NCI-H510A treated with DMSO at 0.1 percent for 48 hours (cell line): ENCODE measurements around the gene FGGY.
"Not testable (repeated sequence)": the region's sequence is repeated elsewhere in the genome, so short reads cannot be mapped to it uniquely, and the experiment has no call there.

Source experiments
- DNase-seq: peaks from one replicate; lab custom pipeline; 2025; lab: John Stamatoyannopoulos, UW

Gene FGGY

DNA sequence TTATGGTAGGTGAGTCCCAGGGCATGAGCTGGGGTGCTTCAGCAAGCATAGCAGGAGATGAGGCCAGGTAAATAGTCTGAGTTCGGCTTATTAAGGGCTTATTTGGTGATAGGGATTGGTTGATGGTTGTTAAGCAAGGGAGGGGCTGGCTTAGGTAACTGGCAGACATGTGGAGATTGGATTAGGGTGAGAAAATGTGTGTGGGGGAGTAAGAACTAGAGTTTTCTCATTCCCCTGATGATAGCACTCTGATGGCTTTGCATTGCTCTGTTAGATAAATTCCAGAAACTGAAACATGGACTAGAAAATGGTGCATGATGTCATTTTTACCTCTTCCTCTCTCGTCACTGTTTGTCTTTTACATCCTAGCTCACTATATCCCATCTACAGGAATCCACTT is 53.6 kb downstream of the FGGY start:
- no peak for DNase-seq

DNA sequence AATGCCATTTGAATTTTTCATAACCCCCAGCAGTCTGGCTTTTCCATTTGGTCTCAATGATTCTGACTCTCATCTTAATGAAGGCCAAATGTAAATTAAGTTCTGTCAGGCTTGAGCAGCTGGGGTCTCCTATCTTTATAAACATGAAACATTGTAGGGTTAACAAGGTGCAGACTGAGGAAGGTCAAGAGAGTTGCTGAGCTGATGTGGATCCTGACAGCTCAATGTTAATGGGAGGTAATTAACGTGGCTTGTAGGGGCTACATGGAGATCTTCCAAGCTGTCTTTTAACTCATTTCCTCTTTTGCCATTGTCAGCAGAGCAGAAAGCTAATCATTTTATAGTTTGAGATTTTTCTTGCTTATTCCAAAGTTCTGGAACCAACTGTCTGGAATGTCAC is 55.2 kb downstream of the FGGY start:
- no peak for DNase-seq

DNA sequence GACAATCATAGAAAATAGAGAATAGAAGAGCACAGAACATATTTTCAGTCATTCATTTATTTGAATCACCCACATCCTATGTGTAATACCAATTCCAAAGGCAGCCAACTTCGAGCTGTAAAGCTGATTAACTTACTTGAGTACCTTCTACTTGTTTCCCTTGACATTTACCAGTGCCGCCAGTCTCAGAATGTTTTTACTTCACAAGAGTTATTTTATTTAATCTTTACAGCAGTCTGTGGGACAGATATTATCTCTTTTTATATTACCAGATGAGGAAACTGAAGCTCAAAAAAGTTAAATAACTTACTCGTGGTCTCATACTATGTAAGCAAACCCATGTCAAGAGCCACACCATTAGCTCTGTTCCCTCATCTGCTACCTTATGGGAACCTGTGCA is 56.6 kb downstream of the FGGY start:
- no peak for DNase-seq

DNA sequence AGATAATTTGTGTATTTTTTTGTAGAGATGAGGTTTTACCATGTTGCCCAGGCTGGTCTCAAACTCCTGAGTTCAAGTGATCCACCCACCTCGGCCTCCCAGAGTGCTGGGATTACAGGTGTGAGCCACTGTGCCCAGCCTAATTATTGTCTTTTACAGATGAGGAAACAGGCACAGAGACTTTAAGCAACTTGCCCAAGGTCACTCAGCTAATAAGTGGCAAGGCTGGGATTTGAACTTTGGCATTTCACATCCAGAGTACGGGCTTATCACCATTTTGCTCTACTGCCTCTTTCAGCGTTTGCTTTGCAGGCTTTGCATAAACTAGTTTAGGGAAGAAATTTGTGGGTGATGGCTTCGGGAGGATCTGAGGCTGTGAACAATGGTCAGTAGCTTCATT is 57.3 kb downstream of the FGGY start:
- DNase-seq: not testable (repeated sequence)

DNA sequence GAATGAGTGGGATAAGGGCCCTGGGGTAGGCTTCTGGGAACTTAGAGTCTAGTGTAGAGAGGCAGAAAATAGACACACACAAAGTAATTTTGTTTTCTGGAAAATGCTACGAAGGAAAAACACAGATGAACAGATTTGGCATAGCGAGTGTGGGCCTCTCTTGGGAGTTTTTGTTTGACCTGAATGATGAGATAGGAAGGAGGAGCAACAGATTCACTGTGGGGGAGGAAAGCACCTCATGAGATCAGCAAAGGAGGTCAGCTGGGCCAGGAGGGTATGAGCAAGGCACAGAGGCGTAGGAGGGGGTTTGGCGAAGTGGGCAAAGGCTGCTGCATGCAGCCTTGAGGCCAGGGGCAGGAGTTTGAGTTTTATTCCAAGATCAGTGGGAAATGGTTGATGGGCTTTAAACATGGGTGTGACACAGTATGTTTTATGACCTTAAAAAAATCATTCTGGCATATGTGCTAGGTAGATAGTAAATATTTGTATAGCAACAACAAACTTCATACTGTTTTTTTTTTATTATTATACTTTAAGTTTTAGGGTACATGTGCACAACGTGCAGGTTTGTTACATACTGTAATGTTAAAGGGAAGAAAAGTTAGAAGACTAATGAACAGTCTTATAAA is 57.9 kb downstream of the FGGY start:
- no peak for DNase-seq

DNA sequence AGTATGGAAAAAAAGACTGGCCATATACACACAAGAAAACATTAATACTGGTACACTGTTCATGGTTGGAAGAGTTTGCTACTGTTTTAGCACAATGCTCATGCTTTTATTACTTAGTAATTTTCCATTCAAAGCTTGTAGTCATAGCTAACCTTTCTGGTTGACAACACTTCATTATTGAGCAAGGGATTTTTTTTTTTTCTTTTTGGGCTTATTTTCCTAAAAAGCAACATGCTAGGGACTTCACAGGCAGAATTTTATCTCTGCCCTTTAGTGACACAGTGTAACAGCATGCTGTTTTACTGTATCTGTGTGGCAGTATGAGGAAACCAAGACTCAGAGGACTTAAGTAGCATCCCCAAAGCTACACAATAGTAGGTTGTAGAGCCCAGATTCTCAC is 58.5 kb downstream of the FGGY start:
- no peak for DNase-seq

DNA sequence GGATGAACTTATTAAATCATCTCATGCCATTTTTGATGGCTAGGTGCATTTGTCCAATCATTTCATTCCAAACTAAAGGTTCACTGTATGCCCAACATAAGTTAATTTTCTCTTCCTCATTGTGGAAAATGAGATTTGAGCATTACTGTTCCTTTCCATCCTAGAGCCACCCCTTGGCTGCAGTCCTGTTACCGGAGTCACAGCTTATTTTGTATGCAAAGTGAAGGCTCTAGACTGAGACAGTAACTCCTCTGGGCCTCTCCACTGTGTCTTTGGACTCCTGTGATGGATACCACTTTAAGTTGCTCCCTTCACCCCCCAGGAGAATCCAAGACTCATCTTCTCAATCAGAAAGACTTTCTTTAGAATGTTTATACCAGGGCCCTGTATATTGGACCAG is 59.7 kb downstream of the FGGY start:
- DNase-seq: no peak

DNA sequence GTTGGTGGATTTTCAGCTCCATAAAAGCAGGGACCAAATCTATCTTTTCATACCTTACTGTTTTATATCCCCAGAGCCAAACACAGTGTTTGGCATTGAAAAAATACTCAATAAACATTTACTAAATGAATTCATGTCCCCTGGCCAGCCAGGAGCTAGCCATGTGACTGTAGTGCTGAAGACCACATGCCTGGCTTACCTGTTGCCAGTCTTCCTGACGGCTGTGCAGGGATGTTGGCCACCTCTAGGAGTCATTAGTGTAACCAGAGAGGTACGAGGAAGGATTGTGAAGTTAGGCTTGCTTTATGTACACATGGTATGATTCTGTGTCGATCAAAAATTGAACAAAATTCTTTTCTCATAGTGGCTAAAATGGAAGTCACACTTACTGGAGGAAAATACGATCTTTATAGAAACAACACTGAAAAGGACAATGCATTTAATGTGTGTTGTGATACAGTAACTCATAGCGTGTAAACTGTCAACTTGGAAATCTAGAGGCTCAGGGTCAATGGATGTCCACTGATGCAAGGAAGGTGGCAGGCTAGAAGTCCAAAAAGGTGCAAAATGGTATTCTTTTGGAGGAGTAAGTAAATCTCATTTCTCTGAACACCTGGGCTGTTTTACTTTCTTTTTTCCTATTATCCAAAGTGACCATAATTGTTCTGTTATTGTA is 60.9 kb downstream of the FGGY start:
- DNase-seq: no peak

DNA sequence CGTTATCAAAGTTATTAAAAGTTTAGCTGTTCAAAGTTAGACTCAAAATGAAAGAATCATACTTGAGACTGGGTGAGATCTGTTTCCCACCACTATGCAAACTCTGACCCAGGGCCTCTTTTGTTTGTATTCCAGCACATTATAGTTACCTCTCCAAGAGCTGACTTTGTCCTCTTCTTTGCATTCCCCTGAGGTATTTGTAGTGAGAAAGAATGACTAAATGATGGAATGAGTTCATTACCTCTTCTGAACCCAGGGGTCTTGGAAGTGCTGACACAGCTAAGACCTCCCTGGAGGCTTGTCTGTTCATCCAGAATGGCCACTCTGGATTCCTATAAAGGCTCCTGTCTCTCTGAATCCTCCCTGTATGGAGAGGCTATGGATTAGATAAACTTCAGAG is 62.4 kb downstream of the FGGY start:
- no peak for DNase-seq

DNA sequence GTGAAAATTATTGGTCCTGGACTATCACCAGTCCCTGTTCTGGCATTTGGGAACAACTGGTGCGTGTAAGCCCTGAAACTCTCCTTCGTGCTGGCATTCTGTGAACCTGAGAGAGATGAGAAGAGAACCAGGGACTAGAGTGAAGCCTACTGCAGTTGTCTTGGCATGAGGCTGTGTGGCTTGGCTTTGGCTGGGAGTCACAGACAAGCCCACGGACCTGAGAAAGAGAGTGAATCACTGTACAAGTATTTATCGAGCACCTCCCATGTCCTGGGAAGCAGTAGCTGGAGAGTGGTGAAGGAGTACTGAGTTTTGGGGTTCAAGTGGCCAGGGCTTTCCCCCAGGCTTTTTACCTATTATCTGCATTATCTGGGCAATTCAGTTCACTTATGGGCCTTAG is 63.3 kb downstream of the FGGY start:
- no peak for DNase-seq

DNA sequence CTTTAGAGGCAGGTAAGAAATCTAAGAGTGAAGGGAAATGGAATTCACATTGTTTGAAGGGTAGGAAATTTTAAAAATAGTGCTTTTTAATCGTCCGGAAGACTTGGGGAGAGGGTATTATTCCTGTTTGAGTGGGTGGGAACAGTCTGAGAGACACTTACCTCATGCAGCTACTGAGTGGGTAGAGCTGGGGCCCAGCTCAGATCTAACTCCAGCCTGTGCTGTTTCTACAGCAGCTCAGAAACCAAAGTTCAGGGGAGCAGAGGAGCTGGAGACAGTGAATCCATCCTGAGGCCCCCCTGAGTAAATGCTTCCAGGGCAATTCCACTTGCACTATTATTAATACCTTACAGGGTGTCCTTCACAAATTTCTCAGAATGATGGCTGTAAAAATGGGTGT is 63.8 kb downstream of the FGGY start:
- DNase-seq: no peak

DNA sequence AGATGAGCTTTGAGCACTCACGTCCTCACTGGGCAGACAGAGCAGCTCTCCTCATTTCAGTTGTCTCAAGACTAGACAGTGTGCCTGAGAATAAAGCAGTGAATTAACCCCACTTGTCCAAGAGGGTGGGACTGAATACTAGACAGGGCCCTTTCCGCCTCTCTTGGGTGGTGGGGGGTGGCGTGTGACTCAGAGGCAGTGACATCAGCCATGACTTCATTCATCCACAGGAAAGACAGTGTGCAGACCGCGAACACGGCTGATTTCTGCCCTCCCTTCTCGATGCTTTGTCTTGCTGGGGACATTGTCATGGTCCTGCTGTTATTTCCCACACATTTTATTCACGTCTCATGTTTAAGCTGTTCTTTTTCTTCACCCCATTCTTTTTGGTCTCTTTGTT is 64.9 kb downstream of the FGGY start:
- no peak for DNase-seq

DNA sequence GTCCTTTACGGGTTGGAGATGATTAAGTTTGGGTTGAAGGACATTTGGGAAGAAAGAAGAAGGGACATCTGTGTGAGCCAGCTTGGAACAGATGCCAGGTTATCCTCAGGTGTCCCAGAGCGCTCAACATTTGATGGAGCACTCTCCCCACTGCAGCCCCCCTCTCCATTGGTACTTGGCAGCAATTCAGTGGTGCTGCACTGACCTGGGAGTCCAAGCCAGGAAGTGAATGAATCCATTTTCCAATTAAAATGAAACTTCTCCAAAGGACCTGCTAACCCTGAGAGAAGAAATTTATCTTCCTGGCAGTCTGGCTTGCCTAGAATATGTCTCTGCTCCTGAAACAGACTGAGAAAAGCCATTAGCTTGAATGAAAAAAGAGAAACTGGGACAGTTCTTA is 67.1 kb downstream of the FGGY start:
- DNase-seq: no peak

DNA sequence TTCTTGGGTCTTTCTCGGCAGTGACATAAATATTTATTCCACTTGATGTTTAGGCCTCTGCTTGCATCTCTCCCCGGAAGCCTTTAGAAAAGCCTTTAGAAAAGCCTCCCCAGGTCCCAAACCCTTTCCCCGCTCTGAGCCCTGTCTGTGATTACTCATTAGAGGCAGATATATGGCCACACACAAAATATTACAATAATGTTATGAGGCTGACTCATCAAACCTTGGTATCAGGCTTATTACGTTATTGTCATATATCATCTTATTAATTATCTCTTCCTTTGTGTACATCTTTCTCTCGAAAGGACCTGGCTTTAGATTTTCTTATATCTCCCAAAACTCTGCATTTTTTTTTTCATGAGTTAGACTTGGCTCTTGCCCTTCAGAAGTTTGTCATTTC is 69.5 kb downstream of the FGGY start:
- DNase-seq: no peak

DNA sequence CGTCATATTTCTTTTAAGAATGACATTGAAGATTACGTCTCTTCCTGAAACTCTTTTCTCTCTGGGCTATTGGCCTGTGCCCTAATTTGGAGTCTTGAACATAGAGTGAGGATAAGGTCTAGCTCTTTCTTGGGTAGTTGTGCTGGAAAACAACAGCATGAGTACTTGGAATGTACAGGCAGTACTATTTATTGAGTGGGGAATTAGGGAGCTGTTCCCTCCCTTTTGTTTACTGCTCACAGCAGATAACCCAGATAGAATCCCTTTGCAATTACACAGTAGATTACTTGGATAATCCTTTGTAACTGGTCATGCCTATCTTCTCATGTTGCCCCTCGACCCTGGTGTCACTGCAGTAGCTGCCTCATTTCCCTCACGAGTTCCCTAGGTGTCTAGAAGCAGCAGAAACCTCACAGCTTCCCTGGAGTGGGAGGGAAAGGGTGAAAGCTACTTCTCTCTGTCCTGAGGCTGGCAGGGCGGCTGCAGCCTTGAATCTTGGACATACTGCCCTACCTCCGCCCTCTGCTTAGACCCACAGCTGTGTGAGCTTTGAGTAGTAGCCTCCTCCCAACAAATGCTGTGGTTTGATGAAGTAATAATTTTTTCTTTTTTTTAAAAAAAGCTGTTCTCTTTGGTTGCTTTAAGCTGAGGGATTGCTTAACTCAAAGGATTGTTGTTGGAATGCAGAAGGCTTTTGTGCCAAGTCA is 70.6 kb downstream of the FGGY start:
- DNase-seq: no peak

DNA sequence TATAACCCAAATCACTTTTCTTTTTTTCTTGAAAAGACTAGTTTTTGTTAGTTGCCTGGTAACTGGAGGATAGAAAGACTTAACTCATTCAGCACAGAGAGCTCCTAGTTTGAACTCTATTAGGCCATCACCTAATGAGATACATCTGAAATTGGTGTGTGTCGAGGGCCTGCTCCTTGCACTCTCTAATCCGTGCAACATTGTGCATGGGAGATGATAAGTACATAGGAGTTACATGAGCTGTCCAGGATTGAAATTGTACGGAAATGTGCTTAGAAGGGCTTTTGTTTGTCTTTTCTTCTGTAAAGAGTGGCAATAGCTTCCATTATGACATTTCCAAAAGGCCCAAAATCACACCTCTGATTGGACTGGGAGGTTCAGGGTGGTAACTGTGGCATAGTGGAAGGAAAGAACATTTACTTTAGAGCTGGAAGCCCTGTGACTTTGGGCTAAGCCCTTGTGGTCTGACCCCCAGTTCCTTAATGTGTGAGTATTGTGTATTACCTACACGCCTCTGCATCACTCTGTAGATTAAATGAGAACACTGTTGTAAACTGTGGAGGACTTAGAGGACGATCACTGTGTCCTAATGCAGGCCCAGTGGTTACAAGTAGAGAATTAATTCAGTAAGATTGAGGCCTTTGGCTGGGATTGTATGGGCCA is 71.2 kb downstream of the FGGY start:
- DNase-seq: no peak

DNA sequence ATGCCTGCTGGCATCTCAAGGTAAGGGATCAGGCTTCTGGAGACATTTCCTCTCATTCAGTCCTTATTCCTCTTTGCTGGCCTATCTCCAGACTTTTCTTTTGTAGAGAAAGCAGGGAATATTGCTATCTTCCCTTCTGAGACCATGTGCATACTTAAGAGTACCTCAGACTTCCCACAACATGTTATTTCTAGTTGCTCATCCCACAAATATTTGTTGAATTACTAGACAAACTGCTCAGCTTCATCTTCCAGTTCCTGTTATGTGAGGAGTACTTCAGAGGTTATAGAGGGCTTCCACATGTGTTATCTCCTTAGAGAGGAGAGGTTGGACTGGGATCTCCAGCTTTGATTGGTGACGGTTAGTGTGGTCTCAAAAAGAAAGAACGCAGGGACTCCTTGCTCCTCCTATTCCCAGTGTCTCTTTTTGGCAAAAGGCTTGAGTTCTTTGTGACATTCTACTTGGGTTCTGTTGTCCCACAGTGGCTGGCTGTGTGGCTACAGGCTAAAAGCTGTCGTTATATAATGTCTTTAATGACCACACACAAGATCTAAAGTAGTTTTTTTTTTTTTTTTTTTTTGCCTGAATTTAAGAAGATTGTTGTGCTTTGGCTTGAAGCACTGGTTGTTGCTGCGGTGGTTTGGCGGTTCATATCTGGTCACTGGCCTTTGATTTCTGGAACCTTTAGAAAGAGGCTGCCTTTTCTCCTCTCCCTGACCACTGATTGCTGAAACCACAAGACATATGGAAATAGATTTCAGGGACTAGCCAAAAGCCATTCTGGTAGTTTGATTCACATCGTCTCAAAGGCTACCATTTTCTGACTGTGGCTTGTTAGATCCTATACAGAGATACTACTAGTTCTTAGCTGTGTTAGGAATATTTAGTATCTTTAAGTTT is 78.7 kb downstream of the FGGY start:
- no peak for DNase-seq

DNA sequence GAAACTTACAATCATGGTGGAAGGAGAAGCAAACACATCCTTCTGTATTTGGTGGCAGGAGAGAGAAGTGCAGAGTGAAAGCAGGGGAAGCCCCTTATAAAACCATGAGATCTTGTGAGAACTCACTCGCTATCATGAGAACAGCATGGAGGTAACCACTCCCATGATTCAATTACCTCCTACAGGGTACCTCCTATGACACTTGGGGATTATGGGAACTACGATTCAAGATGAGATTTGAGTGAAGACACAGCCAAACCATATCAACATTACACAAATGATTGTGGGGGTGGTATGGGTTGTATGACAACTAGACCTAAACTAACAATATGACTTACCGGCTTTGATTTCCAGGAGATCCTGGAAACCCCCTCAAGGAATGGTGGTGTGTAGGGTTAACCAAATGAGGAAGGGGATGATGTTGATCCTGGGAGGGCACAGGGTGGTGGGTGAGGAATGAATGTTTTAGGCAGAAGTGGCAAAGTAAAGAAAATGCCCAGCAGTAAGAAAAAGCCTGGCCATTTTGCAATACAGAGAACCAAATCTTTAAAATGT is 80.5 kb downstream of the FGGY start:
- DNase-seq: no peak

DNA sequence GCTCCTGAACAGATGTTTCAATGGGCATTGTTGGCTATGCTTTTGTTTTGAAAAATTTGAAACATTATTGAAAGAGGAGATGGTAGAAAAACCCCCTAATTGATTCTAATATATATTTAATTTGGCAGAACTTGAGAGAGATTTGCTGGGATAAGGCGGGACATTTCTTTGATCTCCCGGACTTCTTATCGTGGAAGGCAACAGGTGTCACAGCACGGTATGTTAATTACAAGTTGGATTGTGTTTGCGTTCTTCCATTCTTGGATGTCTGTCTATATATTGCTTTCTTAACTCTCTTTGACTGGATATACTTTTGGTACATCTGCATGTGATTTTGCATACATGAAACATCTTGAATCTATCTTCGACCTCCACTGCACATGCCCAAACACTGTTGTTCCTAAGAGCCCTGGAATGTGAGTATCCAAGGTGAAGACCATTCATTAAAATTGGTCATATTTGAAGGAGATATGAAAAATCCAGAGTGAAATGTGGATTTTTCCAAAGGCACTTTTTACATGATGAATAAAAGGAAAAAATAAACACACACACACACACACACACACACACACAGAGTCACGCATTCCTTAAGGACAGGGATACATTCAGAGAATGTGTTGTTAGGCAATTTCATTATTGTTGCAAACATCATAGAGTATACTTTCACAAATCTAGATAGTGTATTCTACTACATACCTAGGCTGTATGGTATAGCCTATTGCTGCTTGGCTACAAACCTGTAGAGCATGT is 81.9 kb downstream of the FGGY start:
- DNase-seq: no peak

DNA sequence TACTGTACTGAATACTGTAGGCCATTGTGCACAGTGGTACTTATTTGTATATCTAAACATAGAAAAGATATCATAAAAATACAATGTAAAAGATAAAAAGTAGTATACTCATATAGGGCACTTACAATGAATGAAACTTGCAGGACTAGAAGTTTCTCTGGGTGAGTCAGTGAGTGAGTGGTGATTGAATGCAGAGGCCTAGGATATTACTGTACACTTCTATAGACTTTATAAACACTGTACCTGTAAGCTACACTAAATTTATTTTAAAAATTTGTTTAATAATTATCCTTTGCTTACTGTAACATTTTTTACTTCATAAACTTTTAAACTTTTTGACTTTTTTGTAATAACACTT is 82.5 kb downstream of the FGGY start:
- no peak for DNase-seq

DNA sequence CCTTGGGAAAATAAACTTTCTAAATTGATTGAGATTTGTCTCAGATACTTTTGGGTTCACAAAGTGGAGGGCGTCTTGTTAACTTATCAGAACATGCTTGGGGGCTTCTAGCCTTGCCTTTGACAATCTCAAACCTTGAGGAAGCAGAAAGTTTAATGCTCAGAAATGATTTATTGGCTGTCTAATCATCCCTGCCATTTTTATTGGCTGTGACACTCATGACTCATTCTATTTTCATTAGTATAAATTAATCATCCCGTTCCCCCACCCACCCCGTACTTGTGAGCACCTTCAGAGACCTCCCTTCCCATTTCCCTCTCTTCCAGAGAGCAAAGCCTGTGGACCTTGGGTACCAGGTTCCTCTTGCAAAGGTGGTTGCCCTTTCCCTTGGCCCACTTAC is 87.1 kb downstream of the FGGY start:
- DNase-seq: no peak
